Glomerular visceral epithelial cell (primary cell): ENCODE data around the gene CABP2.
"Not testable (repeated sequence)": the region's sequence is repeated elsewhere in the genome, so short reads cannot be mapped to it uniquely, and the experiment has no call there.

Experiments
- DNase-seq: peaks from one replicate; pipeline ENCODE4 v3.0.0-alpha.2; 2016; ENCODE audit errors: extremely low spot score

The CABP2 gene

DNA sequence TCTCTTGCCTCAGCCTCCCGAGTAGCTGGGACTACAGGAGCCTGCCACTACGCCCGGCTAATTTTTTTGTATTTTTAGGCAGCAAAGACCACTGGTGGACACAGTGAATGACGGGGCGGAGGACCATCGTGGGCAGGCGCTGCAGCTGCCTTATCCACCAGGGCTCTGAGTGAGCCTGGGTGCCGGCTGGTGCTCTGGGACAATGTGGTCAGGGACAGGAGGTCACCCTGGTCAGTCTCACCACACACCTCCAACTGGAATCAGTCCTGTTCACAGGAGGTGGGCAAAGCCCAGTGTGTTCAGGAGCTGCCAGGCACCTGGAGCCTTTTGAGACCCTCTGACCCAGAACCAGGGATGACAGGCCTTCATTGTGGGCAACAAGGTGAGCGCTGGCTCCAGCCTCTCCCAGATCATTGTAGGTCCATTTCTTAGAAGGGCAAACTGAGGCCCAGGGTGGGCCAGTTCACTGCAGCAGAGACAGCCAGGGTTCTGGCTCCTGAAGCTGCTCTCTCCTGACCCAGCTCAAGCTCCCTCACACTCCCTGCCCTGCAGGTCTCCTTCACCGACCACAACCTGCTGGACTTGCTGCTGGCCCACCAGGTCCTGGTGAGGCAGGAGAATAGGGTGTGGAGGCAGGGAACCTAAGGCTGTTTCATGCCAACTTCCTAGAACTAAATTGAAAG, 15.7 kb upstream of the CABP2 start:
- no peak for DNase-seq

DNA sequence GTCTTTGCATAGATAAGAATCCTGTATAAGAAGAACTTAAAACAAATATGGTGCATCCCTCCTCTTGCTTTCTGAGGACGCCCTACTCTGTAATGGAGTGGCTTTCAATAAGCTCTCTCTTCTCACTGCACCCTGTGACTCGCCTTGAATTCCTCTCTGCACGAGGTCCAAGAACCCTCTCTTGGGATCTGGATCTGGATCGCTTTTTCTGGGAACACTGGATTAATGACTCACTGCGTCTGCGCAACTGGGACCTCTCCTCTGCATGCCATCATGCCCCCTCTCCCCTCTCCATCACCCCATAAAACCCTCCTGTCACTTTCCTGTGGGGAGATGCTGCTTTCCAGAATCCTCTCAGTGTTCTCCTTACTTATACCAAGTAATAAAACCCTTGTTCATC, 15.1 kb upstream of the CABP2 start:
- DNase-seq = no peak

- no peak for DNase-seq
These were observed 12.3 kb upstream of the CABP2 start for GRCh38 chr11:67535561-67535960.

DNA sequence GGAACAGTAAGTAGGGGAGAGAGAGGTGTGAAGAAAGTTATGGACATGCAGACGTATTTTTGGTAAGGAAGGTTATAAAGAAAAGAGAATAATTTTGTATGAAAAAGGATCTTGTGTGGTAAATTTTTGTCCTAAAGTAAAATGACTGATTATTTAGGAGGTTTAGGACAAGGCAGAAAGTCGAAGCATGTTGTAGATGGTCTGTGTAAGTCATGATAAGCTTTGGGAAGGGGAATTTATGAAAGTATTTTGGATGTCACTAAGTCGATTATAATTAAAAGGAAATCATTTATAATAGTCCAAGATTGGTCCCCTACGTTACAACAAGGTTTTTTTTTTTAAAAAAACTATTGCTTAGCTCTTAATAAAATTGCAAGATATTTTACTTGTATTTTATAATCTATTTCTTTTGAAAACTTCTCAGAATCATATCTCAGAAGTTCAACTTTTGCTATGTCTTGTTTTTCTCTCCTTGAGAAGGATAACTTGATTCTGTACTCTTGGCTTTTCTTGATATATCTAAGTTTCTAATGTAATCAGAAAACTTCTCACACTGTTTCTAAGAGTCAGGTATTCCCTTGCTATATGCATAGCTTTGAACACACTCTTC, 10.9 kb upstream of the CABP2 start:
- peak; percentile 13 for DNase-seq

DNA sequence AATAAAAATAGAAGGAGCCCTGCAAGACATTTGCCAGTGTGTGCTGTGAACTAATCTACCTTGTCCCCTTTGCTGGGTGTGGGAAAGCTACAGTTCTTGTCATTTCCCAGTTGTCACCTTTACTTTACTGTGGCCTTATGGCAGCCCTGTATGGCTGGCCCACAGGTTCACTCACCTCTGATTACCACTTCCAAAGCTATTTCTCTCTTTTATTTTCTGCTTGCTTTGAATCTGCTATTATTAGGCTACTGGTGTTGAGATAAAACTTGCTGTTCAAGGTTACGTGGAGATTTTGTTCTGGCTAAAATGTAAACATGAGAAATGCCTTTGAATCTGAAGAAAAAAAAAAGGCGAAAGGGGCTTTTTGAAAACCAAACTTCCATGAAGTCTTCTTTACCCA, 9.6 kb upstream of the CABP2 start:
- DNase-seq = no peak

- DNase-seq = no peak
These were observed 7.0 kb upstream of the CABP2 start for GRCh38 chr11:67530282-67530592.

DNA sequence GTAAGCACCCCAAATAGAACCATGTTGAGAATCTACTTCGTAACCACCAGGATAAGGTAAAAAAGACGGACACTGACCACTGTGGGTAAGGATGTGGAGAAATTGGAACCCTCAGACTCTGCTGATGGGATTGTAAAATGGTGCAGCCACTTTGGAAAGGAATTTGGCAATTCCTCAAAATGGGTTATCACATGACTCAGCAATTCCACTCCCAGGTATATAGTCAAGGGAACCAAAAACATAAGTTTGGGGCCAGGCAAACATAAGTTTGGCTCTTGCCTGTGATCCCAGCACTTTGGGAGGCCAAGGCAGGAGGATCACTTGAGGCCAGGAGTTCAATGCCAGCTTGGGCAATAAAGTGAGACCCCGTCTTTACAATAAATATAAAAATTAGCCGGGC, 5.1 kb upstream of the CABP2 start:
- DNase-seq = no peak

DNA sequence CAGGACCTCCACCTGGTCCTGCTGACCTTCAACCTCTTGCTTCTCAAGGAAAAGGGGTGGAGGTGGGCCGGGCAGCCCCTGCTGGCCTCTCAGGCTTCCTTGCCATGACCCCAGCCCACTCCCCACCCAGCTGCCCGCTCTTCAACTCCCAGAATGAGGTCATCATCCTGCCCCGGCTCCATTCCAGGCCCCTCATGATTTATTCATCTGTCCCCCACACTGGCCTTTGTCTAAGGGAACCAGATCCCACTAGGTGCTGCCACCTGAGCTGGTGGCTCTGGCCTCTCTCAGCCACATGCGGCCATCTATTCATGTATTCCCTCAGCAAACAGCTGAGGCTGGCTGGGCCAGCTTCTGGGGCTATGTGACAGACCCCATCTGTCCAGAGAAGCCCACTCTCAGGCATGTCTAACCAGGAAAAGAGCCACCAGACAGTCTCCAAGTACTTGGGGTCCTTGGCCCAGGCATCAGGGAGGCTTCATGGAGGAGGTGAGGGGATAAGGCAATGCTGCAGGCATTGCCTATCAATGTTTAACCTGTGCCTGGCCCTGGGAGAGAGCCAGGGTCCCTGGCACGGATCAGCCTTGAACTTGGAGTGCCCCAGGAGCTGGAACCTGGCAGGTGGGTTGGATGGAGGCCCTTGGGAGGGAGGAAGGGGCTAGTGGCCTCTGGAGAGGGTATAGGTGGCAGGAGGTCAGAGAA, 2.2 kb upstream of the CABP2 start:
- DNase-seq = no peak

DNA sequence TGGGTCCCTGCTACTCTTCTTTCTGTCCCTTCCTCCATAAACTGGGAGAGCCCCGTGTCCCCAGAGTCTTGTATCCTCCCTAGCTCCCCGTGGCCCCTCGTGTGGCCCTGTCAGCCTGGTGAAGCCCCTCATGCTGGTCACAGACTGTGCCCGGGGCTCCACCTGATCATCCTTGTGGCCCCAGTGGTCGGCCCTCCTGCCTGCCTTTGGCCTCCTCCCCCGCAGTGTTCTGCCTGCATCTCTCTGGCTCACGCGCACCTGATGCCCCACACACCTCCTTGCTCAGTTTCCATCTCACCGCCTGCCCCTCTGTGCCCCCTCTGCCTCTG, 1.2 kb upstream of the CABP2 start:
- DNase-seq = no peak

DNA sequence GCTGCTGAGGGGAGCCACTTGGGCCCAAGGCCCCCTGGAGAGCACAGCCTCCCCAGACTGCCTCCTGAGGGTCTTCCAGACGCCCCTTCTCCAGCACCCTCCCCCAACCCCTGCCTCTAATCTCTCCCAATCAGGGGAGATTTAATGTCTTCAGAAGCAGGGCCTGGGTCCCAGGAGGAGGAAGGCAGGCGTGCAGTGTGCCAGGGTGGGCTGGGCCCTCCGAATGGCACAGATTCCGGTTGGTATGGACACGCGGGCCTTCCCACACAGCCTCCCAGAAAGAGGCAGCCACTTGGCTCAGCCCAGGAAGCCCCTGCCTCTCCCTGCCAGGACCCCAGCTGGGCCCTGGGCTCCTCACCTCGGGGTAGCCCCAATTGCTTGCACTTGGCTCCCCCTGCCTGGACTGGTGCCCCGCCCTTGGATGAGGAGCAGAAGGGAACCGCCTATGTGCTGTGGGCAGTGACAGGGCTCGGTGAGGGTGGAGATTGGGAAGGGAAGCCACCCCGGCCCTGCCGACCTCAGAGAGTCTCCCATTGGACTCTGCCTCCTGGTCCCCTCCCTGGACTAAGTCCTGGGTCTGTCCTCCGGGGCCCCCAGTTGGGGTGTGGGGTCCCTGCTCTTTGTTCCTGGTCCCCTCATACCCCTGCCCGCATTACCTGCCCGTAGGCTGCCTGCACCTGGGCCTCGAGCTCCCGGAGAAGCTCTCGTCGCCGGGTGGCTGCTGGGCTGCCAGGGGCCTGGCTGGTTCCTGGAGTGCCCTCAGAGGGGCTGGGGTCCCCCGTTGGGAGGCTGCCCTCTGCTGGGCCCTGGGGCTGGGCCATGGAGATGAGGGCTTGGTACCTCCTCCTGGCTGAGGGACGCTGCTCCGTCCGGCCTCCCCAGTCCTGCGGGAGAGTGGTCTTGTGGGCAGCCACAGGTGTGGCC, 572 bp upstream of the CABP2 start:
- no peak for DNase-seq

GRCh38 chr11:67522338-67522737, 908 bp downstream of the CABP2 start:
- DNase-seq = no peak

DNA sequence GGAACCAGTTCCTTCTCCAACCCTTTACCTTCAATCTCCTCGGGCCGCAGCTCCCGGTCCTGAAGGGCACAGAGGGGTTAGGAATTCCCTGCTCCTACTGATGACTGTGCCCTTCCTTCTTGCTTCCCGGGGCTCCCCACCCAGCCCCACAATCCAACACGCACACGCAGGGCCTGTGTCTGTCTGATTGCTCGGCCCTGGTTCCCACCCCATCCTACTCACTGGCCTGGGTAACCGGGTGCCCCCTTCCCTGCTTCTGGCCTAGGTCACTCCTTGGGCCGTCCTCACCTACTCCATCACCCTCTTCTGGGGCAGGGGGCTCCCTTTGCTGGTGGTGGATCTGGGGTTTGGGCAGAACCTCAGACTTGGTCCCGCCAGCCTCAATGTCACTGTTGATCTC, 1.3 kb downstream of the CABP2 start:
- no peak for DNase-seq

- no peak for DNase-seq
These were observed 2.1 kb downstream of the CABP2 start for GRCh38 chr11:67520856-67521824.

GRCh38 chr11:67519726-67520125, 3.5 kb downstream of the CABP2 start:
- no peak for DNase-seq

- no peak for DNase-seq
These were observed 5.3 kb downstream of the CABP2 start for GRCh38 chr11:67517784-67518552.

DNA sequence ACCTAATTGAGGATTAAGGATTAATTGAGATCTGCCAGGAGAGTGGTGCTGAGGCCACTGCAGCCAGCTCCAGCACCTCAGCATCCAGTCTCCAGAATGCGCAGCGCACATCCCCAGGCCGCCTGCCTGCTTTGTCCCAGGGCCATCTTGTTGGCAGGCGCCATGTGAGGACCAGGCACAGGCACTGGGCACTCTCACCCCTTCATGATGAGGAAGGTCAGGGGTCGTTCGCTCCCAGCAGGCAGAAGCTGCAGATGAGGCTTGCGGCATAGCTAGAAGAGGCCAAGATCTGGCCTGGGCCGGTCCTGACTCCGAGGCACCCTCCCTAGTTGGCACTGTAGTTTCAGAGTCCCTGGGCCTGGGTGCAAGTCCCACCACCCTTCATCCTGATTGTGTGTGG, 6.4 kb downstream of the CABP2 start:
- DNase-seq = no peak

DNA sequence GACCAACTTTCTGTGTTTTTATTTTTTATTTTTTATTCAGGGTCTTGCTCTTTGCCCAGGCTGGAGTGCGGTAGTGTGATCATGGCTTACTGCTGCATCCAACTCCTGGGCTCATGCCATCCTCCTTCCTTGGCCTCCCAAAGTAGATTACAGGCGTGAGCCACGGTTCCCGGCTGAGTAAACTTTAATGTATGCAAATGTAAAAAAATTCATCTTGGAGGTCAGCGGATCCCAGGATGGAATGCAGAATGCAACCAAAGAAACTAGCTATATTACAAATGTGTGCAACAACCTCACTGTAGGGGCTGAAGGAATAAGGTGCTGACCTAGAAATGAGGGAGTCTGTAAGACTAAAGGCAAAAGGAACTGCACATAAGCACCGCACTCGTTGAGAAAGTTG, 9.1 kb downstream of the CABP2 start:
- DNase-seq = no peak

GRCh38 chr11:67511558-67511957, 11.7 kb downstream of the CABP2 start:
- not testable (repeated sequence) for DNase-seq

DNA sequence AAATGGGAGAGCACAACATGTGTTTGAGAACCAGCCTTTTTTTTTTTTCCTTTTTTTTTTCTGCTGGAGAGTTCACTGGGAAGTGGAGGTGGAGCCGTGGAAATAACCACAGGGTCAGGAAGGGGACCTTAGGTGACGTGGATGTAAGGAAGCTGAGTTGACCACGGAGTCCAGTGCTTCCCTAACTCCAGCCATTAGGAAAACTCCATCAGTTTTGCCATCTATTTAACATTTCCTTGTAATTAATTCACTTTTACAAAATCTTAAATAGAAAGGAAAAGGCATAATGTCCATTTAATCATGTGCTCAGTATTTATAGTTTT, 13.3 kb downstream of the CABP2 start:
- no peak for DNase-seq

DNA sequence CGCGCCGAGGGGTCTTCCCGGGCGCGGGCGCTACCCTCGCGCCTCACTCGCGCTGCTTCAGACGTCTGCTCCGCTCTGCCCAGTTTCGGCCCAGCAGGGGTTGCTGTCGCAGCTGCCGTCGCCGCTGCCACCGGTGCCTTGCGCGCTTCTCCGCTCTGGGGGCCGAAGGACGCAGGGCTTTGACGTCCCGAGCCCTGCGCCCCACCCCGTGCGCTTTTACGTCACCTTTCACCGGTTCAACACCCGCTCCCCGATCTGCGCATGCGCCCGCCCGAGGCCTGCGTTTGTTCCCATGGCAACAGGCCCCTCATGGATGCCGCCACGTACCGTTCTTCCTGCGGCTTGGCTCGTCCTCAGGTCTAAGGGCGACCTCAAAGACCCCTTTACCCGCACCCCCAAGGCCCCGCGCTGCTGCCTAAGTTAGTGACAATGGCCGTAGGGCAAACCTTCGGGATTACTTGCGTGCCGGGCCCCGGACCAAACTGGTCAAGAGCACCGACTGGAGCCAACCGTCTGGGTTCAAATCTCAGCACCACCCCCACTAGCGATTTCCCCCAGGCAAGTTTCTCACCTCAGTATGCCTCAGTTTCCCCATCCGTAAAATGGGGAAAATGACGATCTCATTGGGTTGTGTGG, 14.6 kb downstream of the CABP2 start:
- DNase-seq = peak; percentile 96
